HG03064 (cell line): Measurements from ENCODE around the gene ITGAX.

Experiments used
- ATAC-seq: cut with Tn5 transposase; IDR thresholded peaks from one replicate; pipeline ENCODE4 v1.9.1; 2021; ENCODE audit warnings: low read depth; ENCODE audit not compliant: unreplicated experiment

The ITGAX gene

GRCh38 chr16:31347445-31347844 lies 7.5 kb upstream of the ITGAX start:
- no peak for ATAC-seq

GRCh38 chr16:31348579-31348978 lies 6.4 kb upstream of the ITGAX start:
- ATAC-seq = no peak

- no peak for ATAC-seq
These were observed 4.5 kb upstream of the ITGAX start for GRCh38 chr16:31350275-31351005.

GRCh38 chr16:31351246-31351941 lies 3.6 kb upstream of the ITGAX start:
- ATAC-seq = no peak

- no peak for ATAC-seq
These were observed 3.0 kb upstream of the ITGAX start for GRCh38 chr16:31351942-31352325.

- no peak for ATAC-seq
These were observed 2.4 kb upstream of the ITGAX start for GRCh38 chr16:31352376-31353115.

GRCh38 chr16:31355431-31356100 lies 590 bp downstream of the ITGAX start:
- ATAC-seq = no peak

- ATAC-seq = no peak
These were observed 1.8 kb downstream of the ITGAX start for GRCh38 chr16:31356566-31357323.

GRCh38 chr16:31357324-31358109 lies 2.5 kb downstream of the ITGAX start:
- ATAC-seq = no peak

GRCh38 chr16:31360251-31360650 lies 5.3 kb downstream of the ITGAX start:
- no peak for ATAC-seq

- ATAC-seq = no peak
These were observed 6.5 kb downstream of the ITGAX start for GRCh38 chr16:31361201-31362110.

- ATAC-seq = no peak
These were observed 7.8 kb downstream of the ITGAX start for GRCh38 chr16:31362476-31363405.

GRCh38 chr16:31363721-31364120 lies 8.7 kb downstream of the ITGAX start:
- no peak for ATAC-seq

GRCh38 chr16:31364421-31364820 lies 9.4 kb downstream of the ITGAX start:
- no peak for ATAC-seq

GRCh38 chr16:31365131-31365865 lies 10.3 kb downstream of the ITGAX start:
- ATAC-seq = no peak

- no peak for ATAC-seq
These were observed 12.9 kb downstream of the ITGAX start for GRCh38 chr16:31367853-31368252.

- no peak for ATAC-seq
These were observed 16.0 kb downstream of the ITGAX start for GRCh38 chr16:31371008-31371407.
